Kidney (tissue), 14 donors: Measurements from ENCODE around the gene GRIK2. TPM values are rescaled to one million over a fixed set of nuclear protein-coding genes. Genes with fewer than 3 reads are reported as not detected.

ENCODE experiments used
- DNase-seq, 5 donors: peaks; one replicate each; pipeline ENCODE4 v3.0.0-alpha.2; 2013 to 2020
- FAIRE-seq: peaks from 2 replicates; lab custom pipeline; 2012; peaks lifted over from hg19 to GRCh38; lab: Jason Lieb, UNC
- H3K27ac ChIP-seq, 2 donors: one replicate each; pipeline ENCODE4 v1.7.0; 2013; ENCODE audit warnings: low read depth in 2 of 2, low read length in 2 of 2, inconsistent platforms in 1 of 2
- H3K27me3 ChIP-seq: one replicate; pipeline ENCODE4 v1.7.1; 2013; ENCODE audit warnings: low read length, inconsistent platforms; ENCODE audit not compliant: control insufficient read depth, insufficient read depth
- H3K36me3 ChIP-seq, 3 donors: one replicate each; pipeline versions ENCODE4 v1.7.0 to v1.7.1; 2013; ENCODE audit warnings: low read length in 3 of 3, control low read depth in 1 of 3, inconsistent platforms in 1 of 3; ENCODE audit not compliant: insufficient read depth in 3 of 3, control insufficient read depth in 2 of 3
- H3K4me1 ChIP-seq, 3 donors: one replicate each; pipeline versions ENCODE4 v1.7.0 to v1.7.1; 2013; ENCODE audit warnings: low read length in 3 of 3, inconsistent platforms in 1 of 3, low read depth in 1 of 3; ENCODE audit not compliant: control insufficient read depth in 2 of 3, insufficient read depth in 2 of 3
- H3K4me3 ChIP-seq, 3 donors: one replicate each; pipeline versions ENCODE4 v1.7.0 to v1.8.1; 2013; ENCODE audit warnings: low read length in 3 of 3, control low read depth in 1 of 3, inconsistent platforms in 1 of 3
- H3K9ac ChIP-seq, 3 donors: one replicate each; pipeline versions ENCODE4 v1.7.0 to v1.7.1; 2013; ENCODE audit warnings: low read length in 3 of 3, control low read depth in 1 of 3, inconsistent platforms in 1 of 3
- H3K9me3 ChIP-seq, 3 donors: one replicate each; pipeline versions ENCODE4 v1.7.0 to v1.7.1; 2013; ENCODE audit warnings: low read length in 3 of 3, control low read depth in 1 of 3, inconsistent platforms in 1 of 3; ENCODE audit not compliant: control insufficient read depth in 2 of 3, insufficient read depth in 1 of 3
- CTCF ChIP-seq: IDR thresholded peaks from 3 replicates; pipeline ENCODE4 v1.5.1; 2012; ENCODE audit warnings: mild to moderate bottlenecking, moderate library complexity, borderline replicate concordance; ENCODE audit not compliant: insufficient read depth; ENCODE audit errors: extremely low read depth
- intact Hi-C: fragments of 100-400 bp; cut with DNase I; formaldehyde crosslinking; loops from one replicate; pipeline ENCODE4 v1.11.1; 2022
- polyA plus RNA-seq: library from polyadenylated mRNA; stranded (reverse); fragments of 350-450 nt; fragmentation: Illumina TruSeq; extraction: RNeasy Lipid Tissue Mini Kit (QIAGEN cat#74804); gene quantifications from one replicate; pipeline ENCODE4 v1.2.3, GENCODE V29; 2014; ENCODE audit warnings: low read depth, low replicate concordance; ENCODE audit not compliant: insufficient read depth
- total RNA-seq: library from RNA; stranded (reverse); fragmentation: NEBNext Ultra II Directional; extraction: Animal tissue kit (Norgen Biotek cat#: 25700); gene quantifications from one replicate; pipeline ENCODE4 v1.2.1, GENCODE V29; 2021
- donor health status: control.
- donor health status: control.
- donor health status: control.
- donor health status: control.
- donor health status: control.
- donor health status: DM: yes; HTN: yes; CAD: no.
- donor health status: Normal renal cell carcinoma (clear cell type).

Gene GRIK2
- total and polyA plus RNA-seq, 2 donors from 2014 or later, result 0.82 to 1.4 TPM

GRCh38 chr6:101762851-101763250 is 369.3 kb downstream of the GRIK2 start:
- Histone ChIP-seq H3K9me3 (no peaks in the 10 kb centered on the region), H3K36me3 (no peaks in the 10 kb centered on the region), H3K27me3 (no peaks in the 10 kb centered on the region), H3K9ac (no peak overlapping the region), H3K27ac (no peak overlapping the region), H3K4me3 (no peak overlapping the region), H3K4me1 (no peaks in the 10 kb centered on the region)
- DNase-seq (no peak), FAIRE-seq (no peak)
- intact Hi-C loops, result no loop called here
- no peak for TF ChIP-seq CTCF

GRCh38 chr6:101765281-101765680 is 371.8 kb downstream of the GRIK2 start:
- Histone ChIP-seq H3K27ac (no peak overlapping the region), H3K4me1 (no peaks in the 10 kb centered on the region), H3K27me3 (no peaks in the 10 kb centered on the region), H3K36me3 (no peaks in the 10 kb centered on the region), H3K9ac (no peak overlapping the region), H3K4me3 (no peak overlapping the region), H3K9me3 (no peaks in the 10 kb centered on the region)
- no peak for TF ChIP-seq CTCF
- DNase-seq, result no peak
- intact Hi-C loops, result no loop called here
- no peak for FAIRE-seq

- intact Hi-C loops, result no loop called here
- Histone ChIP-seq H3K9me3 (no peaks in the 10 kb centered on the region), H3K27ac (no peak overlapping the region), H3K36me3 (no peaks in the 10 kb centered on the region), H3K4me3 (no peak overlapping the region), H3K9ac (no peak overlapping the region), H3K27me3 (no peaks in the 10 kb centered on the region), H3K4me1 (no peaks in the 10 kb centered on the region)
- no peak for DNase-seq
- TF ChIP-seq CTCF, result no peak
- FAIRE-seq, result no peak
Observed at GRCh38 chr6:101770116-101770515, 376.6 kb downstream of the GRIK2 start.

GRCh38 chr6:101776919-101777350 is 383.4 kb downstream of the GRIK2 start:
- no peak for FAIRE-seq
- Histone ChIP-seq H3K9me3 (no peaks in the 10 kb centered on the region), H3K27me3 (no peaks in the 10 kb centered on the region), H3K27ac (no peak overlapping the region), H3K36me3 (no peaks in the 10 kb centered on the region), H3K9ac (no peak overlapping the region), H3K4me3 (no peak overlapping the region), H3K4me1 (no peaks in the 10 kb centered on the region)
- intact Hi-C loops, result no loop called here
- no peak for DNase-seq
- TF ChIP-seq CTCF, result no peak
